Stomach (tissue), 9 donors: ENCODE results near the gene FMO5. TPM values are rescaled to one million over a fixed set of nuclear protein-coding genes. Genes with fewer than 3 reads are reported as not detected.

Source experiments
- DNase-seq, 2 donors: peaks; one replicate each; pipeline versions ENCODE4 v3.0.0 to v3.0.0-alpha.2; 2013 to 2019
- H3K27ac ChIP-seq, 5 donors: fragments of 200-600 bp in 4 of 5; sonication (generic) in 4 of 5; one replicate each; pipeline ENCODE4 v1.5.1; 2013 to 2019; ENCODE audit warnings: mild to moderate bottlenecking in 1 of 5, moderate library complexity in 1 of 5
- H3K27me3 ChIP-seq, 3 donors: fragments of 200-600 bp; sonication (generic); one replicate each; pipeline ENCODE4 v1.5.1; 2017 to 2019; ENCODE audit warnings: mixed run types in 1 of 3
- H3K36me3 ChIP-seq, 4 donors: fragments of 200-600 bp; sonication (generic); 1 replicate in 3 of 4; 2 replicates in 1 of 4; pipeline ENCODE4 v1.5.1; 2016 to 2019
- H3K4me1 ChIP-seq, 4 donors: fragments of 200-600 bp; sonication (generic); one replicate each; pipeline ENCODE4 v1.5.1; 2016 to 2019
- H3K4me3 ChIP-seq, 4 donors: fragments of 200-600 bp; sonication (generic) in 3 of 4; one replicate each; pipeline ENCODE4 v1.5.1; 2016 to 2019; ENCODE audit warnings: mild to moderate bottlenecking in 1 of 4
- H3K9me3 ChIP-seq, 4 donors: fragments of 200-600 bp; sonication (generic); one replicate each; pipeline ENCODE4 v1.5.1; 2016 to 2019
- EP300 ChIP-seq: sonication (generic); formaldehyde crosslinking; IDR thresholded peaks from one replicate; pipeline ENCODE4 v1.6.1; 2017; ENCODE audit warnings: antibody characterized with exemption
- POLR2A ChIP-seq, 4 donors: fragments of 450-650 bp; IDR thresholded peaks; one replicate each; pipeline ENCODE4 v1.6.1; 2016; ENCODE audit warnings: antibody characterized with exemption in 4 of 4, control low read depth in 2 of 4, mild to moderate bottlenecking in 1 of 4, moderate library complexity in 1 of 4
- POLR2AphosphoS5 ChIP-seq, 3 donors: sonication (generic); formaldehyde crosslinking; IDR thresholded peaks; one replicate each; pipeline ENCODE4 v1.6.1; 2016; ENCODE audit warnings: antibody characterized with exemption in 3 of 3
- WGBS, 5 donors: extraction: QIAGEN DNeasy Blood & Tissue Kit in 3 of 5; methylation state at CpG; one replicate each; pipeline versions ENCODE4 v1.1.5 to v1.1.7; 2013 to 2018; 5-methylcytosine and 5-hydroxymethylcytosine counted together
- intact Hi-C: fragments of 100-400 bp; cut with DNase I; formaldehyde crosslinking; loops from one replicate; pipeline ENCODE4 v1.15.1; 2023; ENCODE audit warnings: low total_unique reads
- polyA plus RNA-seq, 3 donors: library from polyadenylated mRNA; stranded (reverse); fragments of 200-250 nt; gene quantifications; one replicate each; pipeline ENCODE4 v1.2.3, GENCODE V29; 2013
- total RNA-seq, 5 donors: library from RNA; depleted of rRNA; stranded (reverse); fragments of >200 nt; gene quantifications; one replicate each; pipeline versions ENCODE4 v1.1.0 to v1.2.3, GENCODE V29; 2014 to 2016
- TF ChIP-seq, protein P1 (sequence below), 7 experiments: fragments of 450-650 bp in 4 of 7; fragments of 200-600 bp in 3 of 7; sonication (generic) in 3 of 7; IDR thresholded peaks; one replicate each; pipeline ENCODE4 v1.5.1; 2016 to 2019; ENCODE audit warnings: antibody characterized with exemption in 7 of 7, control low read depth in 2 of 7, mild to moderate bottlenecking in 1 of 7
- donor health status: healthy with polysubstance abuse.
- donor health status: Bipolar disorder and iron deficiency.
- donor health status: healthy.

The FMO5 gene
- total and polyA plus RNA-seq, 8 donors, result 11.3 to 201 (median 83.6) TPM

DNA sequence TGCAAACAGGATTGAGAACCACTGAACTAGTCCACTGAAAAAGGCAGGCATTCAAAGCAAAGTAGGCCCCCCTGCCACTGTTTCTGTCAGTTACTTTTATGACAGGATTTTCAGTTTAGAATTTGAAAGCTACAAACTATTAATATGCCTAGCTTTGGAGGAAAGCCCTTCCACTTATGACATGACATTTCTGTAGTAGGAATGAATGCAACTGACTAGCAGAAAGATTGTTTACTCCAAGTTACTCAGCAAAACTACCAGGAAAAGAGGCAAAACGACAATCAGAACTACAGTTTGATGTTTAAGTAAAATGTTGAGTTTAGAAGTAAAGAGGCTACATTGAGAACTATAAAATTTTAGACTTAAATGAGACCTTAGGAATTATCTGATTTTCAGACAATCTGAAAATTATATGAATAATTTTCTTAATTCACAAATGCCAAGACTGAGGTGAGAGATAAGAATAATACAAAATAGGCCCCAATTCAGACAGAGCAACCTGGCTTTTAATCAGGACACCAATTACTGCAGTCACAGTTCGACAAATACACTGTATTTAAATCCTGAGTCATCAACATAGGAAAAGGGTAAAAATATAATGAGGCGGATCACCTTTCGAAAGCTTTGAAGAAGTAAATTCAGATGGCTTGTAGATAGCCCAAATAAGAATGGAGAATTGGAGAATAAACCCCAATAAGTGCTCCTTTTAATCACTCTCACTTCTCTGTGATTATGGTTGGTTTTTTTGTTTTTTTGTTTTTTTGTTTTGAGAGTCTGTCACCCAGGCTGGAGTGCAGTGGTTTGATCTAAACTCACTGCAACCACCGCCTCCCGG lies 55.1 kb downstream of the FMO5 start:
- intact Hi-C loops, result no loop called here
- H3K36me3 ChIP-seq, result peaks cover 9 to 26% (median 20%) of the 10 kb centered on the region in 4 donors
- peak overlapping the region; percentile 3 to 90 (median 80) for H3K4me3 ChIP-seq
- peaks cover 19 to 61% (median 39%) of the 10 kb centered on the region in 4 donors for H3K4me1 ChIP-seq
- TF ChIP-seq, protein P1, sequence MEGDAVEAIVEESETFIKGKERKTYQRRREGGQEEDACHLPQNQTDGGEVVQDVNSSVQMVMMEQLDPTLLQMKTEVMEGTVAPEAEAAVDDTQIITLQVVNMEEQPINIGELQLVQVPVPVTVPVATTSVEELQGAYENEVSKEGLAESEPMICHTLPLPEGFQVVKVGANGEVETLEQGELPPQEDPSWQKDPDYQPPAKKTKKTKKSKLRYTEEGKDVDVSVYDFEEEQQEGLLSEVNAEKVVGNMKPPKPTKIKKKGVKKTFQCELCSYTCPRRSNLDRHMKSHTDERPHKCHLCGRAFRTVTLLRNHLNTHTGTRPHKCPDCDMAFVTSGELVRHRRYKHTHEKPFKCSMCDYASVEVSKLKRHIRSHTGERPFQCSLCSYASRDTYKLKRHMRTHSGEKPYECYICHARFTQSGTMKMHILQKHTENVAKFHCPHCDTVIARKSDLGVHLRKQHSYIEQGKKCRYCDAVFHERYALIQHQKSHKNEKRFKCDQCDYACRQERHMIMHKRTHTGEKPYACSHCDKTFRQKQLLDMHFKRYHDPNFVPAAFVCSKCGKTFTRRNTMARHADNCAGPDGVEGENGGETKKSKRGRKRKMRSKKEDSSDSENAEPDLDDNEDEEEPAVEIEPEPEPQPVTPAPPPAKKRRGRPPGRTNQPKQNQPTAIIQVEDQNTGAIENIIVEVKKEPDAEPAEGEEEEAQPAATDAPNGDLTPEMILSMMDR (IDR thresholded peaks at IDR 0.05), result no peak
- no peak for TF ChIP-seq POLR2A (IDR thresholded peaks at IDR 0.05)
- TF ChIP-seq POLR2AphosphoS5 (IDR thresholded peaks at IDR 0.05), result no peak
- TF ChIP-seq EP300, result no peak
- no peaks in the 10 kb centered on the region for H3K9me3 ChIP-seq
- H3K27me3 ChIP-seq, result no peaks in the 10 kb centered on the region
- DNase-seq, result no peak
- H3K27ac ChIP-seq, result peak overlapping the region in 4 of 5 donors; percentile 34 to 98 (median 96)
- WGBS, 5 donors, result 68 to 79% (median 76%) methylated on average over 6 of the region's 6 CpGs

DNA sequence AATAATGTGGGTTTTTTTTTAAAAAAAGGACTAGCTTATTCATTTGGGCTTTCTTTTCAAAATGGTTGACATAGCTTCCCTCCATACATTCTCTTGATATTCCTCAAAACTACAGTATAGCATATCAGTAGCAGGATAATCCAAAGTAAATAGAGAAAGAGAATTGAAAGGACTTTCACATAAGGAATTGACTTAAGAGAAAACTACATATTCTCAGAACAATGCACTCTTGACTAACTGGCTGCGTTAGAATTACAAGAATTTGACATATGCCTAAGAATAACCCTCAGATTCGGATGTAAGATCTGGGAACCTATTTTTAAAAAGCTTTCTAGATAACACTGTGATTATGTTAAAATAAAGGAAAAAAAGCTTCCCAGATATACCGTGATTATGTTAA lies 56.0 kb downstream of the FMO5 start:
- no peaks in the 10 kb centered on the region for H3K27me3 ChIP-seq
- peaks cover 19 to 55% (median 36%) of the 10 kb centered on the region in 4 donors for H3K4me1 ChIP-seq
- H3K9me3 ChIP-seq, result no peaks in the 10 kb centered on the region
- 31 to 55% (median 41%) methylated on average over 3 of the region's 3 CpGs for WGBS, 5 donors
- H3K36me3 ChIP-seq, result peaks cover 9 to 33% (median 28%) of the 10 kb centered on the region in 4 donors
- H3K27ac ChIP-seq, result no peak overlapping the region
- DNase-seq, result no peak
- peak overlapping the region in 1 of 4 donors; percentile 90 for H3K4me3 ChIP-seq
- intact Hi-C loops, result no loop called here
- TF ChIP-seq, protein P1 (IDR thresholded peaks at IDR 0.05), result no peak
- TF ChIP-seq EP300, result no peak
- no peak for TF ChIP-seq POLR2AphosphoS5 (IDR thresholded peaks at IDR 0.05)
- TF ChIP-seq POLR2A (IDR thresholded peaks at IDR 0.05), result no peak

DNA sequence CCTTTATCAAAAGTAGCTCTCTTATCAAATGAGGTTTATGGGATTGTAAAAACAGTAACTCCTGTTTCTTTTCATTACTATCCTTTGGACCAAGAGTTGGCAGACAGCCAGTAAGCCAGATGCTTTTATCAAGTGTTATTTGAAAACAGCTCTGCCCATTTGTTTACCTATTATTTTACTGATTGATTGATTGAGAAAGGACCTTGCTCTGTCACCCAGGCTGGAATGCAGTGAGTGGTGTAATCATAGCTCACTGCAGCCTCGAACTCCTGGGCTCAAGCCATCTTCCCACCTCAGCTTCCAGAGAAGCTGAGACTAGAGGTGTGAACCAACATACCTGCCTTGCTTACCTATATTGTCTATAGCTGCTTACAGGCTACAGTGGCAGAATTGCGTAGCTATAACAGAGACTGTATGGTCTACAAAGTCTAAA lies 56.5 kb downstream of the FMO5 start:
- Histone ChIP-seq H3K4me3 (no peak overlapping the region), H3K9me3 (no peaks in the 10 kb centered on the region), H3K27me3 (no peaks in the 10 kb centered on the region), H3K4me1 (peaks cover 19 to 50% (median 33%) of the 10 kb centered on the region in 4 donors), H3K36me3 (peaks cover 9 to 38% (median 30%) of the 10 kb centered on the region in 4 donors), H3K27ac (no peak overlapping the region)
- peak; percentile 48 to 74 for DNase-seq
- WGBS, 5 donors, result 40 to 57% (median 48%) methylated on average over 2 of the region's 2 CpGs
- TF ChIP-seq POLR2AphosphoS5 (IDR thresholded peaks at IDR 0.05) (no peak), POLR2A (IDR thresholded peaks at IDR 0.05) (no peak), EP300 (no peak)
- TF ChIP-seq, protein P1 (IDR thresholded peaks at IDR 0.05), result no peak
- intact Hi-C loops, result no loop called here

DNA sequence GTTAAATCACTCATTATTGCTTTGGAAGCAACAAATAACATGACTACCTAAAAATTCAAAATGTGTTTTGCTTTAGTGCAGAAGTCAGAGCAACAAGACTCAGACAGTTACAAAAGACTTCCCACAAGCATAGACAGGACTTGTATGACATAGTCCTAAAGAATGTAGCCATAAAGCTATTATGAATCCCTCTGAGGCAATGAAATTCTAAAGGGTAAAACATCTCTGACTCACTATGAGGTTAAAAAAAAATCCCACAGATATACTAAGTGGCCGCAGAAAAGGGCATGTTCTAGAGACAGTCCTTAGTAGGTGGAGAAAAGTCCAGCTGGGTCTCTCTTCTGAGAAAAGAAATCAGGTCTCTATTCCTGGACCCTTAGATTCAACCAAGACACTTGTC lies 57.8 kb downstream of the FMO5 start:
- H3K4me1 ChIP-seq, result peaks cover 19 to 46% (median 31%) of the 10 kb centered on the region in 4 donors
- peak overlapping the region in 2 of 5 donors; percentile 28 to 52 for H3K27ac ChIP-seq
- DNase-seq, result no peak
- H3K9me3 ChIP-seq, result no peaks in the 10 kb centered on the region
- intact Hi-C loops, result no loop called here
- no peak for TF ChIP-seq POLR2A (IDR thresholded peaks at IDR 0.05)
- peak in 1 of 3 donors; percentile 29 for TF ChIP-seq POLR2AphosphoS5 (IDR thresholded peaks at IDR 0.05)
- no peak for TF ChIP-seq EP300
- TF ChIP-seq, protein P1 (IDR thresholded peaks at IDR 0.05), result no peak
- H3K27me3 ChIP-seq, result no peaks in the 10 kb centered on the region
- 52 to 91% (median 77%) methylated on average over 1 of the region's 1 CpG for WGBS, 5 donors
- no peak overlapping the region for H3K4me3 ChIP-seq
- peaks cover 9 to 51% (median 37%) of the 10 kb centered on the region in 4 donors for H3K36me3 ChIP-seq
